Neuron (in vitro differentiated cells): ENCODE measurements around the gene NT5C2.
"Not testable (repeated sequence)": the region's sequence is repeated elsewhere in the genome, so short reads cannot be mapped to it uniquely, and the experiment has no call there.

Source experiments
- H2AFZ ChIP-seq: one replicate; pipeline ENCODE4 v1.6.1; 2013; ENCODE audit warnings: low read depth, mild to moderate bottlenecking, inconsistent platforms, low read length, moderate library complexity
- H3K27me3 ChIP-seq: one replicate; pipeline ENCODE4 v1.6.1; 2013; ENCODE audit warnings: low read length; ENCODE audit not compliant: insufficient read depth
- H3K36me3 ChIP-seq: one replicate; pipeline ENCODE4 v1.6.1; 2013; ENCODE audit warnings: low read length; ENCODE audit not compliant: insufficient read depth
- H3K4me1 ChIP-seq: one replicate; pipeline ENCODE4 v1.6.1; 2013; ENCODE audit warnings: low read length; ENCODE audit not compliant: insufficient read depth
- H3K4me3 ChIP-seq: 2 replicates; pipeline ENCODE4 v1.5.1; 2013; ENCODE audit warnings: mild to moderate bottlenecking, low read length, moderate library complexity
- H3K9me3 ChIP-seq: one replicate; pipeline ENCODE4 v1.6.1; 2013; ENCODE audit warnings: low read length

Gene NT5C2

DNA sequence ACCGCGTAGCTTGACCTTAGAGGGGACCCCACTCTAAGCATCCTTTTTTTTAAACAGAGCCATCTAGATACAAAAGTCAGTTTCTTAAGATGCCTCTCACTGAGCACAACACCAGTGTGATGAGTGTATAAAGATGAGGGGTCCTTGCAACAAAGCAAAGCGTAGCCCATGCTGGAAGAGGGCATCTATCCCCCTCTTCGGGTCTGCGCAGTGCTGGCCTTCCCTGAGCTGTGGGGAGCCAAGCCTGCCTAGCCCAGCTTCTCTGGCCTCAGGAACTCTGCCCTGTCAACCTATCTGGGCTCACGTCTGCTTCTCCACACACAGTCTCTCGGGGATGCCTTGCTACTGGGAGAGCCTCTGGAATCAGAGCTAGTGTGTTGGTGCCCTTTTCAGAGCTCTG, 114.0 kb downstream of the NT5C2 start:
- Histone ChIP-seq H3K4me1 (no peaks in the 10 kb centered on the region), H2AFZ (no peak overlapping the region), H3K36me3 (peaks cover 29% of the 10 kb centered on the region), H3K27me3 (no peaks in the 10 kb centered on the region), H3K9me3 (no peaks in the 10 kb centered on the region), H3K4me3 (no peak overlapping the region)

DNA sequence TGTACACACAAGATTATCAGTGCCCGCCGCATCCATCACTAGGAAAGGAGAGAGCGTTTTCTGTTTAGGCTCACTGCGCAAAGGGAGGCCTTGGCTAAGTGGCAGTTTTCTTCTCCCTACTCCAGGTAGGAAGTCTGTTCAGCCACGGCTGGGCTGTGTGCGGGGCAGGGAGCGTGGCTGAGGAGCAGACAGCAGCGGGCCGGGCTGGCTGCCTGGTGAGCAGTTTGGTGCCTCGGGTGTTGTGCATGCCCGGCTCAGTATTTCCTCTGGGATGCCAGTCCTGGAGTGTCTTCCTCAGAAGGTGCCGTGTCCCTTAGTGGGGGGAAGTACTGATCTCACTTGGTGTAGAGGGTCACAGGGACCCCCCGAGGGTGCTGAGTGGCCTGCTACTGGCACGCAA, 114.4 kb downstream of the NT5C2 start:
- Histone ChIP-seq H3K27me3 (no peaks in the 10 kb centered on the region), H3K4me1 (no peaks in the 10 kb centered on the region), H2AFZ (no peak overlapping the region), H3K36me3 (peaks cover 25% of the 10 kb centered on the region), H3K9me3 (no peaks in the 10 kb centered on the region), H3K4me3 (no peak overlapping the region)

DNA sequence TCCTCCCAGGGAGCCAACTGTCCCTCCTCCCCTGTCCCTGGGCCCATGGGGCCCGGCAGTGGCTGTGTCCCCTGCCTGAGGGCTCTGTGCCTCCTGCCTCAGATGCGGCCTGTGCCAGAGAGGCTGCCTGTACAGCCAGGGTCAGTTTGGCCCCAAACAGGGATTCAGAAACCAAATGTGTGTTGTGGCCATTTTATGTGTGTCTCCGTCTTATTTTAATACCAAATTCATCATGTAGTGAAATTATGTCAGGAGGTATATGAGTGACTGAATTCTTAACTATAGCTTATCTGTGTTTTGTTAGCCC, 114.8 kb downstream of the NT5C2 start:
- Histone ChIP-seq H3K4me1 (no peaks in the 10 kb centered on the region), H2AFZ (no peak overlapping the region), H3K36me3 (peaks cover 22% of the 10 kb centered on the region), H3K4me3 (no peak overlapping the region), H3K9me3 (no peaks in the 10 kb centered on the region), H3K27me3 (no peaks in the 10 kb centered on the region)

DNA sequence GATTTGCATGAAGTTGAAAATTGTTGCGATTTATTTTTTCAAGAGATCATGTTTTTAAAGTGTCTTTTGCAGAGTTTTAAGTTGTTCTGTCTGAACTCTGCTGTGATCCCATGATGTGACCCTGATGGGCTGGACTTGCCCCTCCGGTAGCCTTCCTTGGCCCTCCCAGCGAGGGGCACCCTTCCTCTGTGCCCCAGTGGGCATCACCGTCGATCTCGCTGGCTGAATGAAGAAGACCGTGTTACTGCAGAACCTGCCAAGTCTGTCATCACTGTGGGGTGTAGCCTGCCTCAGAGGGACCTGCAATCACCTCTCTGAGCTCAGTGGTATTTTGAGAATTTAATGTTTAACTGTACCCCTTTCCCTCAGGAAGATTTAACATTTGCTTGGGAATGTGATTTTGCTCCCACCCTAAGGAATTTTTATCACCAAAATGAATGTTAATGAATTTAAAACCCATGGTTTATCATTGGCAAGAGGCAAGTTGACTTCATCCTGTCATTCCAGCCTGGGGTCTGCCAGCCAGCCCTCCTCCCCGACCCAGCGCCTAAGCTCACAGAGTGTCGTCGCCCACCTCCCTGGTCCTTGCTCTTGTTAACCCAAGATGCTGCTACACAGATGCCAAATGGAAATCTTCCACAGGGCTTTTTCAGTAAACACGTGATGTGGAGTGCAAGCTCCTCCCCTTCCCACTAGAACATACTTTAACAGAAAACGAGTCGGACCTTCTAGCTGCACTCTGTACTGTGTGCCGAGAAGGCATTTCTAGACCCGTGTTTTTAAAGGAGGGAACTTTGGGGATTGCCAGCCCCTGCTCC, 115.4 kb downstream of the NT5C2 start:
- H3K27me3 ChIP-seq, result no peaks in the 10 kb centered on the region
- no peak overlapping the region for H2AFZ ChIP-seq
- H3K4me3 ChIP-seq, result no peak overlapping the region
- no peaks in the 10 kb centered on the region for H3K9me3 ChIP-seq
- peaks cover 18% of the 10 kb centered on the region for H3K36me3 ChIP-seq
- no peaks in the 10 kb centered on the region for H3K4me1 ChIP-seq

DNA sequence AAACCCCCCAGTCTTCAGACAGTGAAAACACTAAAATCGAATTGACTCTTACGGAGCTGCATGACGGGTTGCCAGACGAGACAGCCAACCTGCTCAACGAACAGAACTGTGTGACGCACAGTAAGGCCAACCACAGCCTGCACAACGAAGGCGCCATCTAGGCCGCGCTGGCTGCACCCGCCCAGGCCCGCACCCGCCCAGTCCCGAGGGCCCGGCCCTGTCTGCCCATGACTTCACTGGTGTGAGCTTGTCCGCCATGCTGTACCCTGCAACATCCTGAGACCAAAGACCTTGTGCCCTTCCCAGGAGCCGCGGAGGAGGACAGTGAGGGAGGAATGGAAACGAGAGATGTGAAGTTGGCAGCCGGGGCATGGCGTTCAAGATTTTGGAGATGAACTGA, 116.1 kb downstream of the NT5C2 start:
- Histone ChIP-seq H2AFZ (no peak overlapping the region), H3K9me3 (no peaks in the 10 kb centered on the region), H3K4me1 (no peaks in the 10 kb centered on the region), H3K4me3 (no peak overlapping the region), H3K36me3 (peaks cover 16% of the 10 kb centered on the region), H3K27me3 (no peaks in the 10 kb centered on the region)

DNA sequence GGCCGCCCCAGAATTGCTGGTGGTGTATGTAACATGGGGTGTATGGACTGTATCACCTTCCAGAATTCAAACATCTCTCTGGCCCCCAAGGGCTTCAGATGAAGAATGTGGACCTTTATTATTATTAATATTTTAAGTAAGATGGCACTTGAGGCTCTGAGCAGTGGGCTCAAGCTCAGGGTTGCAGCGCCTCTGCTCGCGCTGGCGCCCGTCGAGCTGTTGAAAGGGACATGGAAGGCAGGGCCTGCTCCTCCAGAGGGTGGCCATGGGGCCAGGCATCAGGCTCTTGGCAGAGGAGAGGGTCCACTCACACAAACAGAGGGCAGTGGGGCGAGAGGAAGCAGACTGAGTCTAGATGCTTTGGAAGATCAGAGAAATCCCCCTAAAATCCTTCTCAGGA, 120.2 kb downstream of the NT5C2 start:
- Histone ChIP-seq H3K4me1 (no peaks in the 10 kb centered on the region), H3K27me3 (no peaks in the 10 kb centered on the region), H3K9me3 (no peaks in the 10 kb centered on the region), H3K4me3 (no peak overlapping the region), H2AFZ (no peak overlapping the region), H3K36me3 (peaks cover 13% of the 10 kb centered on the region)

DNA sequence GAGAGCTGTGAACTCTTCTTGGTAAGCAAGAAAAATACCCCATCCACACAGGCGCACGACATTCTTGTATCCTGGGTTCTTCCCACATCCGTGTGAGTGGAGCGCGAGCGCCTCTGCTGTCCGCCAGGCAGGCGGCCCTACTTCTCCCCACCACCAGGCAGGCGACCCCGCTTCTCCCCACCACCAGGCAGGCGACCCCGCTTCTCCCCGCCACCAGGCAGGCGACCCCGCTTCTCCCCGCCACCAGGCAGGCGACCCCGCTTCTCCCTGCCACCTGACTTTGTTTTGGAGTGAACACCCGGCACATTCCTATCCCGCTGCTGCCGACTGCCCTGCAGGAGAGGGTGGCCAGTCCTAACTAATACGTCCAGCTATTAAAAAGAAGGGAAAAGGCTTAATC, 120.8 kb downstream of the NT5C2 start:
- H3K4me3 ChIP-seq, result no peak overlapping the region
- no peaks in the 10 kb centered on the region for H3K4me1 ChIP-seq
- H3K27me3 ChIP-seq, result no peaks in the 10 kb centered on the region
- H3K9me3 ChIP-seq, result no peaks in the 10 kb centered on the region
- no peak overlapping the region for H2AFZ ChIP-seq
- peaks cover 13% of the 10 kb centered on the region for H3K36me3 ChIP-seq

DNA sequence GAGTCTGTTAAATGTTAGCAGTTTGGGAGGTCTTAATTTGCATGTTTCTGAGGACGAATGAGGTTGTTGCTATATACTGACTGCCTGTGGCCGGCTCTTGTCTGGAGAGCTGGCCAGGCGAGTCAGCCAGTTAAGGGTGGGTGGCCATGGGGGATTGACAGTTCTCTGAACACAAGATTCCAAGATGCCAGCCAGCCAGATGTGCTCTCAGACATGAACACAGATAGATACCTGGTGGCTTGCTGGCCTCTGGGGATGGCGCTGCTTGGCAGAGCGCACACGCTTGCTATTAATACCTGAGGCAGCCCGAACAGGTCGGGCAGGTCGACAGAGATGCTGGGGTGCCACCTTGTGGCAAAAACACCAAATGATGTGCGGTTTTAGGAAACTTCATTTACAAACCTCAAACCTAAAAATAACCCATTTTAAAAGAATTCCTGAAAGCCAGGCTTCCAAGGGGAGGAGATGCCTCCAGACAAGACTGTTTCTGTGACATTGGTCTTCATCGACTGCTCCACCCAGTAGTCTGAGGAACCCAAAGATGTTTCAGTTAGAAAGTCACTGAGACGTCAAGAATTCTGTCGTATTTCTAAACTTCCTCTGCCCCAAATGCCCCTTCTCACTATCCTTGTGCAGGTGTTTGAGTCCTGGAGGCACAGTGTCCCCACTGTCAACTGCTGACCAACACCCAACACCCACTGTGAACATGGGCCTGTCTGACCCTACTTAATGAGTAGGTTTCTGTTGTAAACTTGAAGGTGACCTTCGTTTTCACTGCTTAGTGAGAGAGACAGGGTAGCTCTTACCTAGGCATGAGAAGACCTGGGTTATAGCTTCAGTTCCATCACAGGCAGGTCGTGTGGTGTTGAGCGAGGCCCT, 123.4 kb downstream of the NT5C2 start:
- Histone ChIP-seq H3K4me1 (no peaks in the 10 kb centered on the region), H3K4me3 (no peak overlapping the region), H3K36me3 (peaks cover 2% of the 10 kb centered on the region), H2AFZ (no peak overlapping the region), H3K9me3 (no peaks in the 10 kb centered on the region), H3K27me3 (no peaks in the 10 kb centered on the region)

DNA sequence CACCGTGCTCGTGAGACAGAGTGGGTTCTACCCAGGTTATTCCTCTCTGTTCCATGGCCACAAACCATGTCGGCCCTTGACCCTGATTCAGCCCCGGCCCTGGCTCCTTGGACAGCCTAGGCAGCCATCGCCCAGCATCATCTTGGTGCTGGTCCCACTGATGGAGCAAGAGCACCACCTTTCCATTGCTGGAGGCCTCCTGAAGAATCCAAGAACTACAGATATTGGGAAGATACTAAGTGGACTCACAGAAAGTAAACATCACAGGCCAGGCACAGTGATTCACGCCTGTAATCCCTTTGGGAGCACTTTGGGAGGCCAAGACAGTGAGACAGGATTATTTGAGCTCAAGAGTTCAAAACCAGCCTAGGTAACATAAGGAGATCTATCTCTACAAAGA, 125.1 kb downstream of the NT5C2 start:
- H3K9me3 ChIP-seq, result no peaks in the 10 kb centered on the region
- no peaks in the 10 kb centered on the region for H3K4me1 ChIP-seq
- no peaks in the 10 kb centered on the region for H3K27me3 ChIP-seq
- no peak overlapping the region for H3K4me3 ChIP-seq
- H2AFZ ChIP-seq, result no peak overlapping the region
- H3K36me3 ChIP-seq, result peaks cover 2% of the 10 kb centered on the region

DNA sequence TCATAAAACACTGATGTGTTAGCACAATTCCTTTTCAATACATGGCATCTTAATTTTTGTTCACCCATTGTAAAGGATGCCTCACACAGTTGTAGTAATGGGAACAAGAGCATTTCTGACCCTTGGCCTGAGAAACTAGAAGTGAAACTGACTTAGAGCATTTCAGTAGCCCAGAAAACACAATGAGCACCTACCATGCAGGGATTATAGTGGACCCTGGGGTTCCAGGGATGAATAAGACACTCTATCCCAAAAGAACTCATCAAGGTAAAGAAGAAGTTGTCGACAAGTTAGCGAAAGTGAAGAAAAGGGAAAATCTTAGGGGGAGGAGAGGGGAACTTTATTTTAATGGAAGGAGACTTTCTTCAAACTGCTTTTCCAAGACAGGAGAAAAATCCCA, 125.6 kb downstream of the NT5C2 start:
- Histone ChIP-seq H3K4me1 (no peaks in the 10 kb centered on the region), H3K4me3 (no peak overlapping the region)

DNA sequence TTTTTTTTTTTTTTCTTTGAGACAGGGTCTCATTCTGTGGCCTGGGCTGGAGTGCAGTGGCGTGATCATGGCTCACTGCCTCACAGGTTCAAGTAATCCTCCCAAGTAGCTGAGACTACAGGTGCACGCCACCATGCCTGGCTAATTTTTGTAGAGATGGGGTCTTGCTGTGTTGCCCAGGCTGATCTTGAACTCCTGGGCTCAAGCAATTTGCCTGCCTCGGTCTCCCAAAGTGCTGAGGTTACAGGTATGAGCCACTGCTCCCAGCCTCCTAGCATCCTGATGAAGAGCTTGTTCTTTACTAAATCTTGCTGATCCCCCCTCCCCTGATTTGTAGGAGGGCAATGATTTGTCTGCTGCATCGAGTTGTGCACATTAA, 126.0 kb downstream of the NT5C2 start:
- not testable (repeated sequence) for H3K4me3 ChIP-seq, H3K36me3 ChIP-seq, H2AFZ ChIP-seq, H3K27me3 ChIP-seq, H3K9me3 ChIP-seq, H3K4me1 ChIP-seq

More for the DNA sequence above, 125.6 kb downstream of the NT5C2 start:
- H3K9me3 ChIP-seq, result no peaks in the 10 kb centered on the region
- H3K27me3 ChIP-seq, result no peaks in the 10 kb centered on the region
- H2AFZ ChIP-seq, result no peak overlapping the region
- peaks cover 2% of the 10 kb centered on the region for H3K36me3 ChIP-seq

DNA sequence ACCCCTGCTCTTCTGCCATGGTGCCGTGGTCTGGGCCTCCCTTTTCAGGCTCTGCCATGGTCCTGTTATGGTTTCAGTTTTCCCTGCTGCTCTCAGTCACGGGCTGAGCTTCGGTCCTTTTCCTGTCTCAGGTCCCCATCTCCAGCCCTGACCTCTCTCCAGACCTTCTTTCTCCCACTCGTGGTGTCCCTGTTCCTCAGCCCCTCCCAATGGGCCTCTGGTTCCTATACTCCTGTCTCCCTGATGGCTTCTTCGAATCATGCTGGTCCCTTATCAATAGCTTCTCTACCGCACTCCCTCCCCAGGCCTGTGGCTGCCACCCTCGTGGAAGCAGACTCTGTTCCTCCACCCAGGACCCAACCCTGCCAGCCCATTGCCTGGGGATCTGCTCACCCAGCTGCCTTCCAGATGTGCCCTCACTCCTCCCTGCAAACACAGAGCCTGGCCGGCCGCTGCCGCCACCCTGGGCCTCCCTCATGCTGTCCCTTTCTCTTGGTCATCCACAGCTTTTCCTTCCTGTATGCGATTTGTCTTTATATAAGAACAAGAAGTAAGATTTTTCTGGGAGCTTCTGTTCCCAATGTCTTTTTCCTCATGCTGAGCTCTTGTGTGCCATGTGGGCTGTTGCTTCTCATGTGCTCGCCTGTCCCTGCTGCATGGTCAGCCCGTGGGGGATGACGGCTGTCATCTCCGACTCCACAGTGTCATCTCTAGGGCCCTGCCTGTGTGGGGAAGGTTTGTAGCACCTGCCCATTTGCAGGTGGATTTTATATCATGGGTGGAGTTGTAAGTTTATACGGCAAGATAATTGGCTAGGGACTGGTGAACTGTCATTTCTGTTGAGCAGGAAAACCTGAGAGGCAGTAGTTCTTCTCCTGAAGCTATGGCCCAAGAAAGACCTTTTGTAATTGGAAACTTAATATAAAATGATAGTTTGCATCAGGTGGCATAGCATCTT, 126.7 kb downstream of the NT5C2 start:
- Histone ChIP-seq H3K27me3 (no peaks in the 10 kb centered on the region), H3K4me3 (no peak overlapping the region), H3K9me3 (no peaks in the 10 kb centered on the region), H3K36me3 (peaks cover 2% of the 10 kb centered on the region), H3K4me1 (no peaks in the 10 kb centered on the region), H2AFZ (no peak overlapping the region)

DNA sequence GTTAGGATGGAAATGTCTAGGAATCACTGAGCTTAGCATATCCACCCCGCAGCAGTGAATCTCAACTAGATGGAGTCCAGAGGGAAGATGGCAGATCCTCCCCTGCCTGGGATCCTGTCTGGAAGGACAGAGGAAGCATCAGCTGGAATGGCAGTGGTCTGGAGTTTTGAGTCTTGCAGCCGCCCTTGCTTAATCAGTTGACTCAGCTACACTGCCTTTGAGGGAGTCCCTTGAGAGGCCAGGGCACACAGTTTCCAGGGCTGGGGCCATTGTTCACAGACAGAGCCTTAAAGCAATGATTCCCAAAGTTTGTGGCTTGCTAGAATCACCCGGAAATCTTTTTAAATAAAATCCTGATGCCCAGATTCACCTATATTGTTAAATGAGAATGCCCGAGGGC, 128.1 kb downstream of the NT5C2 start:
- Histone ChIP-seq H3K9me3 (no peaks in the 10 kb centered on the region), H3K4me1 (no peaks in the 10 kb centered on the region), H3K36me3 (peaks cover 2% of the 10 kb centered on the region), H2AFZ (no peak overlapping the region), H3K4me3 (no peak overlapping the region), H3K27me3 (no peaks in the 10 kb centered on the region)
